Measurements from ENCODE around the gene ANXA3. TPM values are rescaled to one million over a fixed set of nuclear protein-coding genes. Genes with fewer than 3 reads are reported as not detected.
A peak's percentile ranks its signal among the peaks of the same experiment; 100 is the strongest.

The ANXA3 gene
- total RNA-seq, 1 donor from 2014 or later, result 87.2 TPM

- no peaks in the 10 kb centered on the region for H3K27me3 Mint-ChIP-seq (ENCODE audit: low read depth)
- peaks cover 24% of the 10 kb centered on the region for H3K36me3 Mint-ChIP-seq
- no peak overlapping the region for H3K4me3 Mint-ChIP-seq
- H3K27ac Mint-ChIP-seq, result peak overlapping the region; percentile 14
- peaks cover 4% of the 10 kb centered on the region for H3K4me1 Mint-ChIP-seq
- DNase-seq (ENCODE audit: low spot score in 2 of 2, unreplicated experiment in 2 of 2), result no peak
- TF ChIP-seq CTCF (IDR thresholded peaks at IDR 0.05; ENCODE audit: unreplicated experiment), result no peak
- no peaks in the 10 kb centered on the region for H3K9me3 Mint-ChIP-seq
Measured at GRCh38 chr4:78608684-78609083, 57.1 kb downstream of the ANXA3 start.

GRCh38 chr4:78609580-78609979, 58.0 kb downstream of the ANXA3 start:
- H3K4me3 Mint-ChIP-seq, result no peak overlapping the region
- TF ChIP-seq CTCF (IDR thresholded peaks at IDR 0.05; ENCODE audit: unreplicated experiment), result no peak
- no peak overlapping the region for H3K27ac Mint-ChIP-seq
- no peaks in the 10 kb centered on the region for H3K27me3 Mint-ChIP-seq (ENCODE audit: low read depth)
- H3K9me3 Mint-ChIP-seq, result no peaks in the 10 kb centered on the region
- H3K4me1 Mint-ChIP-seq, result peaks cover 4% of the 10 kb centered on the region
- DNase-seq (ENCODE audit: low spot score in 2 of 2, unreplicated experiment in 2 of 2), result no peak
- H3K36me3 Mint-ChIP-seq, result peaks cover 21% of the 10 kb centered on the region

GRCh38 chr4:78610546-78611214, 59.1 kb downstream of the ANXA3 start:
- no peaks in the 10 kb centered on the region for H3K9me3 Mint-ChIP-seq
- no peak for TF ChIP-seq CTCF (IDR thresholded peaks at IDR 0.05; ENCODE audit: unreplicated experiment)
- DNase-seq (ENCODE audit: low spot score in 2 of 2, unreplicated experiment in 2 of 2), result no peak
- H3K4me3 Mint-ChIP-seq, result no peak overlapping the region
- no peak overlapping the region for H3K27ac Mint-ChIP-seq
- H3K36me3 Mint-ChIP-seq, result peaks cover 16% of the 10 kb centered on the region
- H3K4me1 Mint-ChIP-seq, result peaks cover 10% of the 10 kb centered on the region
- no peaks in the 10 kb centered on the region for H3K27me3 Mint-ChIP-seq (ENCODE audit: low read depth)

GRCh38 chr4:78611215-78611558, 59.6 kb downstream of the ANXA3 start:
- no peaks in the 10 kb centered on the region for H3K9me3 Mint-ChIP-seq
- DNase-seq (ENCODE audit: low spot score in 2 of 2, unreplicated experiment in 2 of 2), result no peak
- TF ChIP-seq CTCF (IDR thresholded peaks at IDR 0.05; ENCODE audit: unreplicated experiment), result no peak

GRCh38 chr4:78612398-78613178, 61.0 kb downstream of the ANXA3 start:
- Mint-ChIP-seq H3K9me3 (no peaks in the 10 kb centered on the region), H3K4me3 (no peak overlapping the region), H3K4me1 (peaks cover 16% of the 10 kb centered on the region), H3K27ac (no peak overlapping the region), H3K36me3 (peaks cover 13% of the 10 kb centered on the region), H3K27me3 (ENCODE audit: low read depth) (no peaks in the 10 kb centered on the region)
- TF ChIP-seq CTCF (IDR thresholded peaks at IDR 0.05; ENCODE audit: unreplicated experiment), result peak; percentile 58
- no peak for DNase-seq (ENCODE audit: low spot score in 2 of 2, unreplicated experiment in 2 of 2)

More at GRCh38 chr4:78611215-78611558, 59.6 kb downstream of the ANXA3 start:
- Mint-ChIP-seq H3K27me3 (ENCODE audit: low read depth) (no peaks in the 10 kb centered on the region), H3K36me3 (peaks cover 16% of the 10 kb centered on the region), H3K4me3 (no peak overlapping the region), H3K27ac (no peak overlapping the region), H3K4me1 (peaks cover 13% of the 10 kb centered on the region)
